ENCODE data around the gene SLC27A5.

Gene SLC27A5

GRCh38 chr19:58519355-58520256 lies 7.8 kb upstream of the SLC27A5 start, which contains the start of gene ZBTB45 (continued):
- TF ChIP-seq PRDM6 (tag by site-specific recombination; IDR thresholded peaks at IDR 0.05) (no peak), ZNF132 (tag by site-specific recombination; IDR thresholded peaks at IDR 0.05; ENCODE audit: borderline replicate concordance) (no peak), SP2 (tag by site-specific recombination; IDR thresholded peaks at IDR 0.05) (peak; percentile 91), ZNF398 (tag by site-specific recombination; IDR thresholded peaks at IDR 0.05) (peak; percentile 47; the same call in 1 of the 2 replicates), ZBTB48 (tag by site-specific recombination; IDR thresholded peaks at IDR 0.05) (peak; percentile 49; the same call in 1 of the 2 replicates), ZBTB21 (tag by site-specific recombination; IDR thresholded peaks at IDR 0.05) (peak; percentile 84), ZNF121 (tag by site-specific recombination; IDR thresholded peaks at IDR 0.05) (peak; percentile 20; the same call in 1 of the 2 replicates), ZNF423 (tag by site-specific recombination; IDR thresholded peaks at IDR 0.05) (0 out of 2 replicates have a peak, but pooled peaks have one; percentile 16), ZNF777 (tag by site-specific recombination; IDR thresholded peaks at IDR 0.05; ENCODE audit: borderline replicate concordance) (peak; percentile 61), PRDM2 (tag by site-specific recombination; IDR thresholded peaks at IDR 0.05; ENCODE audit: borderline replicate concordance) (0 out of 2 replicates have a peak, but pooled peaks have one; percentile 79), ZNF747 (tag by site-specific recombination; IDR thresholded peaks at IDR 0.05) (no peak), ATF2 (tag by site-specific recombination; IDR thresholded peaks at IDR 0.05; ENCODE audit: low read depth) (no peak), KLF7 (tag by site-specific recombination; IDR thresholded peaks at IDR 0.05; ENCODE audit: borderline replicate concordance) (peak; percentile 96), ZNF169 (tag by site-specific recombination; IDR thresholded peaks at IDR 0.05) (no peak), ZNF501 (tag by site-specific recombination; IDR thresholded peaks at IDR 0.05) (peak; percentile 99), SP7 (tag by site-specific recombination; IDR thresholded peaks at IDR 0.05) (peak; percentile 96), ZNF138 (tag by site-specific recombination; IDR thresholded peaks at IDR 0.05; ENCODE audit: borderline replicate concordance) (no peak; the same call in 1 of the 2 replicates), KLF10 (tag by site-specific recombination; IDR thresholded peaks at IDR 0.05) (peak; percentile 94), ZNF677 (tag by site-specific recombination; IDR thresholded peaks at IDR 0.05) (no peak), HOXC10 (CRISPR knock-in tag; IDR thresholded peaks at IDR 0.05) (peak; percentile 100), KLF17 (tag by site-specific recombination; IDR thresholded peaks at IDR 0.05) (peak; percentile 99), ZNF366 (tag by site-specific recombination; conservative IDR thresholded peaks at IDR 0.05) (peak; percentile 53; the same call in 1 of the 2 replicates), ZNF175 (tag by site-specific recombination; IDR thresholded peaks at IDR 0.05) (no peak), ZNF639 (tag by site-specific recombination; IDR thresholded peaks at IDR 0.05) (peak; percentile 97)
